SK-N-SH (cell line): Measurements from ENCODE around the gene LPCAT1. TPM values are rescaled to one million over a fixed set of nuclear protein-coding genes. Genes with fewer than 3 reads are reported as not detected.

Experiments used
- CTCF ChIA-PET: fragments of 300-600, 350-600 bp; formaldehyde crosslinking; extraction: SDS; loops from one replicate; lab custom pipeline; 2021; lab: Yijun Ruan, JAX
- POLR2A ChIA-PET: fragments of 350-600 bp; sonication (Branson Sonifier 250); formaldehyde crosslinking; extraction: SDS; loops from one replicate; lab custom pipeline; 2020; ENCODE audit warnings: antibody characterized with exemption, inconsistent platforms; lab: Yijun Ruan, JAX
- DNase-seq: peaks from one replicate; pipeline ENCODE4 v3.0.0; 2012
- H2AFZ ChIP-seq: fragments of 200-600 bp; sonication (generic); 2 replicates; pipeline ENCODE4 v1.8.1; 2016; ENCODE audit warnings: antibody characterized with exemption, mild to moderate bottlenecking, low read depth
- H3F3A ChIP-seq: fragments of 200-600 bp; sonication (generic); replicated peaks from 2 replicates; pipeline ENCODE3; 2016; ENCODE audit warnings: antibody characterized with exemption, mild to moderate bottlenecking; ENCODE audit not compliant: insufficient read depth
- H3K27ac ChIP-seq, 2 experiments: fragments of 200-500 bp in 1 of 2; fragments of 200-600 bp in 1 of 2; sonication (Bioruptor generic) in 1 of 2; sonication (generic), shearing (Covaris generic) in 1 of 2; 2 replicates each; pipeline versions ENCODE4 v1.5.1 to v1.6.1; 2014 to 2016; ENCODE audit warnings: low read depth in 2 of 2, inconsistent platforms in 1 of 2, low read length in 1 of 2, mild to moderate bottlenecking in 1 of 2, mixed read lengths in 1 of 2
- H3K27me3 ChIP-seq: fragments of 200-600 bp; sonication (generic), shearing (Covaris generic); 2 replicates; pipeline ENCODE4 v1.6.1; 2016; ENCODE audit warnings: mixed run types; ENCODE audit not compliant: insufficient read depth
- H3K36me3 ChIP-seq, 2 experiments: fragments of 200-500 bp in 1 of 2; fragments of 200-600 bp in 1 of 2; sonication (Bioruptor generic) in 1 of 2; sonication (generic) in 1 of 2; replicated peaks in 1 of 2; 2 replicates each; pipeline versions ENCODE3 to v1.5.1; 2014 to 2016; ENCODE audit warnings: low read length in 1 of 2, mild to moderate bottlenecking in 1 of 2; ENCODE audit not compliant: insufficient read depth in 2 of 2, control insufficient read depth in 1 of 2
- H3K4me1 ChIP-seq, 2 experiments: fragments of 200-500 bp in 1 of 2; fragments of 200-600 bp in 1 of 2; sonication (Bioruptor generic) in 1 of 2; sonication (generic), shearing (Covaris generic) in 1 of 2; 2 replicates each; pipeline versions ENCODE4 v1.5.1 to v1.6.1; 2014 to 2016; ENCODE audit warnings: low read depth in 1 of 2, low read length in 1 of 2, mixed run types in 1 of 2; ENCODE audit not compliant: insufficient read depth in 2 of 2, control insufficient read depth in 1 of 2
- H3K4me2 ChIP-seq: fragments of 200-600 bp; sonication (generic), shearing (Covaris generic); 2 replicates; pipeline ENCODE4 v1.6.1; 2017; ENCODE audit warnings: mixed run types
- H3K4me3 ChIP-seq, 2 experiments: fragments of 200-500 bp in 1 of 2; fragments of 200-600 bp in 1 of 2; sonication (Bioruptor generic) in 1 of 2; sonication (generic), shearing (Covaris generic) in 1 of 2; 2 replicates each; pipeline versions ENCODE4 v1.5.1 to v1.8.1; 2014 to 2016; ENCODE audit warnings: low read depth in 2 of 2, inconsistent platforms in 1 of 2, low read length in 1 of 2, mild to moderate bottlenecking in 1 of 2, mixed read lengths in 1 of 2, moderate library complexity in 1 of 2
- H3K79me2 ChIP-seq: fragments of 200-600 bp; sonication (generic); 2 replicates; pipeline ENCODE4 v1.8.1; 2017; ENCODE audit warnings: mild to moderate bottlenecking; ENCODE audit not compliant: insufficient read depth
- H3K9ac ChIP-seq: fragments of 200-600 bp; sonication (generic); 2 replicates; pipeline ENCODE4 v1.6.1; 2017; ENCODE audit warnings: mixed run types
- H3K9me2 ChIP-seq: fragments of 200-600 bp; sonication (generic); 2 replicates; pipeline ENCODE4 v1.6.1; 2017; ENCODE audit warnings: mixed run types
- H3K9me3 ChIP-seq: fragments of 200-600 bp; sonication (generic); 2 replicates; pipeline ENCODE4 v1.6.1; 2017; ENCODE audit warnings: mixed run types, mild to moderate bottlenecking, moderate library complexity
- H4K20me1 ChIP-seq: fragments of 200-600 bp; sonication (generic); 2 replicates; pipeline ENCODE4 v1.6.1; 2017; ENCODE audit warnings: mild to moderate bottlenecking, mixed run types; ENCODE audit not compliant: insufficient read depth
- CHD2 ChIP-seq: fragments of 150-350 bp; IDR thresholded peaks from 2 replicates; pipeline ENCODE4 v1.6.1; 2018; ENCODE audit warnings: low read length; ENCODE audit not compliant: partially characterized antibody
- FOSL2 ChIP-seq: IDR thresholded peaks from 2 replicates; pipeline ENCODE4 v1.4.0; 2012; ENCODE audit warnings: low read depth, mild to moderate bottlenecking, moderate library complexity, borderline replicate concordance
- FOXM1 ChIP-seq: IDR thresholded peaks from 2 replicates; pipeline ENCODE4 v1.4.0; 2012; ENCODE audit warnings: low read depth, mild to moderate bottlenecking
- GABPA ChIP-seq: IDR thresholded peaks from 2 replicates; pipeline ENCODE4 v1.4.0; 2012; ENCODE audit warnings: low read depth, mild to moderate bottlenecking
- GATA2 ChIP-seq: sonication (generic); formaldehyde crosslinking; IDR thresholded peaks from 2 replicates; pipeline ENCODE4 v1.5.0; 2020; ENCODE audit warnings: mild to moderate bottlenecking, missing genetic modification reagents
- IRF3 ChIP-seq: fragments of 150-350 bp; IDR thresholded peaks from 2 replicates; pipeline ENCODE4 v1.6.1; 2016; ENCODE audit warnings: mild to moderate bottlenecking, low read depth, low read length
- JUND ChIP-seq: IDR thresholded peaks from 2 replicates; pipeline ENCODE4 v1.4.0; 2012
- MEF2A ChIP-seq: IDR thresholded peaks from 2 replicates; pipeline ENCODE4 v1.4.0; 2012; ENCODE audit warnings: low read depth, borderline replicate concordance
- MXI1 ChIP-seq: IDR thresholded peaks from 2 replicates; pipeline ENCODE4 v1.6.1; 2012; ENCODE audit warnings: mild to moderate bottlenecking, low read depth, low read length, improper control_type of control experiment
- PBX3 ChIP-seq: IDR thresholded peaks from 2 replicates; pipeline ENCODE4; 2012
- RCOR1 ChIP-seq: fragments of 150-350 bp; IDR thresholded peaks from 2 replicates; pipeline ENCODE4 v1.6.1; 2017; ENCODE audit warnings: antibody characterized with exemption, low read length
- REST ChIP-seq: IDR thresholded peaks from 2 replicates; pipeline ENCODE4 v1.6.1; 2012; ENCODE audit warnings: mild to moderate bottlenecking, low read depth, low read length, moderate library complexity
- RFX5 ChIP-seq: IDR thresholded peaks from 2 replicates; pipeline ENCODE4 v1.6.1; 2012; ENCODE audit warnings: mild to moderate bottlenecking, improper control_type of control experiment, low read length
- RXRA ChIP-seq: IDR thresholded peaks from 2 replicates; pipeline ENCODE4 v1.4.0; 2012; ENCODE audit warnings: low read depth, mild to moderate bottlenecking, borderline replicate concordance
- SIN3A ChIP-seq: IDR thresholded peaks from 2 replicates; pipeline ENCODE4 v1.6.1; 2012; ENCODE audit warnings: low read depth, mild to moderate bottlenecking, low read length, moderate library complexity, borderline replicate concordance
- SMC3 ChIP-seq: IDR thresholded peaks from 2 replicates; pipeline ENCODE4 v1.6.1; 2012; ENCODE audit warnings: low read depth, low read length, improper control_type of control experiment
- TAF1 ChIP-seq: IDR thresholded peaks from 2 replicates; pipeline ENCODE4 v1.6.1; 2012; ENCODE audit warnings: low read depth, mild to moderate bottlenecking, low read length, moderate library complexity, borderline replicate concordance
- USF1 ChIP-seq: IDR thresholded peaks from 2 replicates; pipeline ENCODE4 v1.4.0; 2012; ENCODE audit warnings: low read depth, borderline replicate concordance
- USF2 ChIP-seq: fragments of 150-350 bp; IDR thresholded peaks from 2 replicates; pipeline ENCODE4 v1.6.1; 2017; ENCODE audit warnings: antibody characterized with exemption, low read length, low read depth, borderline replicate concordance
- WGBS: methylation state at CpG from one replicate; pipeline ENCODE4 v1.1.6; 2017; ENCODE audit warnings: low lambda C conversion rate; 5-methylcytosine and 5-hydroxymethylcytosine counted together
- polyA plus RNA-seq, 3 experiments: library from polyadenylated mRNA; depleted of rRNA; stranded (reverse); fragments of >200 nt; gene quantifications; 2 replicates each; pipeline ENCODE4 v1.2.3, GENCODE V29; 2012

Gene LPCAT1
- polyA plus RNA-seq, 1 of the 3 experiments (the other 2 are of a cell fraction), result 42.3 TPM

GRCh38 chr5:1429496-1429895 lies 94.3 kb downstream of the LPCAT1 start (continued):
- TF ChIP-seq REST (no peak), RXRA (no peak), RCOR1 (no peak), PBX3 (no peak), TAF1 (no peak), USF2 (no peak), MXI1 (no peak)
- TF ChIP-seq, all 33 proteins: peak for 0

GRCh38 chr5:1429066-1429465 lies 94.7 kb downstream of the LPCAT1 start:
- Histone ChIP-seq H2AFZ (no peak overlapping the region), H3K36me3 (no peaks in the 10 kb centered on the region), H3K79me2 (no peaks in the 10 kb centered on the region), H3K9me2 (no peaks in the 10 kb centered on the region), H3K4me3 (no peak overlapping the region), H3K9ac (no peak overlapping the region), H4K20me1 (no peaks in the 10 kb centered on the region), H3K27ac (no peak overlapping the region), H3F3A (no peaks in the 10 kb centered on the region), H3K4me1 (no peaks in the 10 kb centered on the region), H3K4me2 (no peak overlapping the region), H3K9me3 (peaks cover 9% of the 10 kb centered on the region; the same call in 1 of the 2 replicates), H3K27me3 (no peaks in the 10 kb centered on the region)
- TF ChIP-seq RFX5, result no peak
- TF ChIP-seq FOXM1, result no peak
- no peak for TF ChIP-seq PBX3
- no peak for TF ChIP-seq GABPA
- TF ChIP-seq TAF1, result no peak
- no peak for TF ChIP-seq GATA2
- no peak for TF ChIP-seq USF2
- TF ChIP-seq USF1, result no peak
- no peak for TF ChIP-seq MEF2A
- no peak for TF ChIP-seq MXI1
- no peak for TF ChIP-seq CHD2
- TF ChIP-seq SMC3, result no peak
- no peak for TF ChIP-seq FOSL2
- no peak for TF ChIP-seq SIN3A
- TF ChIP-seq JUND, result no peak
- TF ChIP-seq IRF3, result no peak
- 39% methylated on average over 7 of the region's 7 CpGs for WGBS
- ChIA-PET POLR2A (no interaction called here), CTCF (no interaction called here)
- no peak for DNase-seq
